VCaP (cell line): ENCODE results near the gene PGRMC1.

Source experiments
- H3K27ac ChIP-seq: fragments of 450-650 bp; 2 replicates; pipeline ENCODE4 v1.5.1; 2017
- TF ChIP-seq, protein P1 (sequence below): fragments of 450-650 bp; conservative IDR thresholded peaks from 2 replicates; pipeline ENCODE4 v1.5.1; 2017; ENCODE audit warnings: mild to moderate bottlenecking, moderate library complexity

PGRMC1 gene

GRCh38 chrX:119235872-119236622, at the start of gene PGRMC1:
PGRMC1 (plus strand) TSS chrX:119236285; CDS start chrX:119236364, 79 bp downstream.
- TF ChIP-seq, protein P1, sequence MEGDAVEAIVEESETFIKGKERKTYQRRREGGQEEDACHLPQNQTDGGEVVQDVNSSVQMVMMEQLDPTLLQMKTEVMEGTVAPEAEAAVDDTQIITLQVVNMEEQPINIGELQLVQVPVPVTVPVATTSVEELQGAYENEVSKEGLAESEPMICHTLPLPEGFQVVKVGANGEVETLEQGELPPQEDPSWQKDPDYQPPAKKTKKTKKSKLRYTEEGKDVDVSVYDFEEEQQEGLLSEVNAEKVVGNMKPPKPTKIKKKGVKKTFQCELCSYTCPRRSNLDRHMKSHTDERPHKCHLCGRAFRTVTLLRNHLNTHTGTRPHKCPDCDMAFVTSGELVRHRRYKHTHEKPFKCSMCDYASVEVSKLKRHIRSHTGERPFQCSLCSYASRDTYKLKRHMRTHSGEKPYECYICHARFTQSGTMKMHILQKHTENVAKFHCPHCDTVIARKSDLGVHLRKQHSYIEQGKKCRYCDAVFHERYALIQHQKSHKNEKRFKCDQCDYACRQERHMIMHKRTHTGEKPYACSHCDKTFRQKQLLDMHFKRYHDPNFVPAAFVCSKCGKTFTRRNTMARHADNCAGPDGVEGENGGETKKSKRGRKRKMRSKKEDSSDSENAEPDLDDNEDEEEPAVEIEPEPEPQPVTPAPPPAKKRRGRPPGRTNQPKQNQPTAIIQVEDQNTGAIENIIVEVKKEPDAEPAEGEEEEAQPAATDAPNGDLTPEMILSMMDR = no peak
- peak within 1 kb of the TSS; percentile 59 for H3K27ac ChIP-seq

DNA sequence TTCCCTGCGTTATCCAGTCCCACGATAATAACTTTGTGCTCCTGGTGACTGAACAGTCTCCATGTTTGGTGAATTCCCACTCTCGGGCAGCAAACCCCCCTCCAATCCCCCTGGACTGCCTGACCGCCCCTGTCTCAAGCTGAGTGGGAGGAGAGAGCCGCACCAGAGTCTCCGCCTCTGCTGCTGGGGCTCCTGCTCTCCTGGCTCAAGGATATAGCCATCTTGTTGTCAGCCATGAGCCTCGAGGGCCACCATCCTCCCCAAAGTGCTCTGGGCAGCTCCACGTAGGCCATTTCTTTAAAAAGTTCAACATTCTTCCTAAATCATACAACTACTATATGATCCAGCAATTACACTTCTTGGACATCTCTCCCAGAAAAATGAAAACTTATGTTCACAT, 49.3 kb upstream of the PGRMC1 start:
- H3K27ac ChIP-seq = no peak overlapping the region
- TF ChIP-seq, protein P1 = no peak

DNA sequence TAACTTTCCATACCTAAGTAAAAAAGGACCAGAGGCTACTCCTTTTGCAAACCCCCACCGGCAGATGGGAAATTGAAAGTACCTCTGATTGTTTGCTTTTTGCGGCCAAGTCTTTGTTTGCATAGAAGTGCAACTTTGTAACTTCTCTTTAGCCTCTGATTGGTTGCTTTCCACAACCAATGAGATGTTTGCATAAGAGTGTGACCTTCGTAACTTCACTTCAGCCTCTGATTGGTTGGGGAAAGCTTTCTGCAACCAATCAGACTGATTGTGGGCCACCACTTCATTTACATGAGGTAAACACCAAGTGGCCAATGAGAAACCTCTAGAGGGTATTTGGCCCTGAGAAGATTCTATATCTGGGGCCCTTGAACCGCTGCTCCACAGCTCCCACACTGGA, 48.8 kb upstream of the PGRMC1 start:
- H3K27ac ChIP-seq = no peak overlapping the region
- TF ChIP-seq, protein P1 = no peak

DNA sequence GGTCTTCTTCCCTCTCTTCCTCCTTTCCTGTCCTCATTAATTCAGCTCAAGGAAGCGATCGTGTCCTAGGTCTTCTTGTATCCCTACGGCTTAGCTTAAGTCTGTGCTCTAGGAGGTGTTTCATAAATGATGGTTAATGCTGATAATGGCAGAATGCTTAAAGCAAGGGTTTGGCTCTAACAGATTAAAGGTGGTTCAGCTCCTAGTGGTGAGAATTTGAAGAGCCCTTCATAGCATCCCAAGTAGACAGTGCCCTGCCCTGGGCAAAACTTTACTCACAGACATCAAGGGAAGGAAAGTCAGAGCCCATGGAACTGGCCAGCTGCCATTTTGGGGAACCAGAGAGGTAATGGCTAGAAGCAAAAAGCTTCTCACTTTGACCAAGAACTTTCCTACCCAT, 47.0 kb upstream of the PGRMC1 start:
- TF ChIP-seq, protein P1 = no peak
- H3K27ac ChIP-seq = no peak overlapping the region

- H3K27ac ChIP-seq = no peak overlapping the region
- TF ChIP-seq, protein P1 = no peak
Observed at GRCh38 chrX:119189595-119189994, 46.5 kb upstream of the PGRMC1 start.

DNA sequence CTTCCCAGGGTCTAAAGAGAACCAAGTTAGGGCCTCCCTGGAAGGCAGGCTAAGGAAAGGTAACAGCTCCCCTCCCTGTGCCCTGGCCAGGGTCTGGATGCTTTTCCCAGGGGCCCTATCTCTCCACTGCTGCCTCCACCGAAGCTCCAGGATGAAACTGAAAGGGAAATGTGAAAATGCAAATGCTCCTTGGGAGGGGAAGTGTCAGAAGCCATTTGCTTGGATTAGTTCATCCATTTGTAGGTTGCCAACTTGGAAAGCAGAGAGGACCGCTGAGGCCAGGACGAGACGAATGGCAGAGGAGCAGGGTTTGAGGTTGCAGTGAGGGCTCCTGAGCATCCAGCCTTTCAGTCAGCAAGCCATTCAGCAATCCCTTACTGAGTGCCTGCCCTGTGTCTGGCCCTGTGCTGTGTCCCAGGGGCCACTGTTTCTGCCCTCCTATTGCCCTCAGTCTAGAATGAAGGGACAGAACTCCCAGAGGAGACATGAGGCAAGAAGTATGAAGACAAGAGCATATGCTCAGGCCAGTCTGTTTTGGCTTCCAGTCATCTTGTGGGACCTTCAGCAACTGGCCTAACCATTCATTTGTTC, 45.9 kb upstream of the PGRMC1 start:
- H3K27ac ChIP-seq = no peak overlapping the region
- TF ChIP-seq, protein P1 = no peak

DNA sequence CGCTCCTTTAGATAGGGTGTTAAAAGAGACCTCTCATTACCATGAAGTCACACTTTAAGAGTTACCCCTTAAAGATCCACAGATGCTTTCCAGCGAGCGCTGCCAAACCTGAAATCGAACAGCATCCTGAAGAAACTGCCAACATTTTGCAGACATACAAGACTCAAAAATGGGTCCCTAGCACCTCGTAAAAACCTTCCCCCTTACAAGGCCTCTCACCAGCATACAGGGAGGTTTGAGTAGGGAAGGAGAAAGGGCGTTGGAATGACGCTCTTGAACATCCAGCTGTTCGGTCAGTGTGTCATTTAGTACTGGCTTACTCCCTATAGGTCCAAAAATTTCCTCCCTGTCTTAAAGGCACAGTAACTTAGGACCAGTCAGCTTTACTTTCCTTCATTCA, 45.3 kb upstream of the PGRMC1 start:
- TF ChIP-seq, protein P1 = no peak
- H3K27ac ChIP-seq = no peak overlapping the region
